CD14-positive monocyte (primary cell): Measurements from ENCODE around the gene AEBP1. TPM values are rescaled to one million over a fixed set of nuclear protein-coding genes. Genes with fewer than 3 reads are reported as not detected.
A peak's percentile ranks its signal among the peaks of the same experiment; 100 is the strongest.

Experiments
- DNase-seq, 3 donors: peaks; one replicate each; pipeline ENCODE4 v3.0.0-alpha.2; 2011 to 2022
- H2AFZ ChIP-seq: 2 replicates; pipeline ENCODE4 v1.6.0; 2012; ENCODE audit warnings: mild to moderate bottlenecking, low read depth, low read length, inconsistent platforms; ENCODE audit not compliant: insufficient read depth, poor library complexity, severe bottlenecking
- H3K27ac ChIP-seq, 2 donors: 1 replicate in 1 of 2; 2 replicates in 1 of 2; pipeline ENCODE4 v1.5.1; 2012 to 2013; ENCODE audit warnings: low read length in 2 of 2, control low read depth in 1 of 2, inconsistent platforms in 1 of 2, low read depth in 1 of 2, mild to moderate bottlenecking in 1 of 2
- H3K27me3 ChIP-seq, 2 donors: one replicate each; pipeline versions ENCODE4 v1.6.0 to v1.6.1; 2011 to 2013; ENCODE audit warnings: low read length in 2 of 2; ENCODE audit not compliant: control insufficient read depth in 2 of 2, insufficient read depth in 2 of 2
- H3K36me3 ChIP-seq, 2 donors: replicated peaks in 1 of 2; 1 replicate in 1 of 2; 2 replicates in 1 of 2; pipeline versions ENCODE4 v1.5.1 to v1.6.1; 2012 to 2013; ENCODE audit warnings: low read length in 2 of 2, control low read depth in 1 of 2, inconsistent platforms in 1 of 2, mild to moderate bottlenecking in 1 of 2; ENCODE audit not compliant: insufficient read depth in 2 of 2, control insufficient read depth in 1 of 2
- H3K4me1 ChIP-seq, 2 donors: 1 replicate in 1 of 2; 2 replicates in 1 of 2; pipeline versions ENCODE4 v1.5.1 to v1.6.1; 2012 to 2013; ENCODE audit warnings: low read length in 2 of 2, control low read depth in 1 of 2, inconsistent platforms in 1 of 2, mild to moderate bottlenecking in 1 of 2, moderate library complexity in 1 of 2; ENCODE audit not compliant: insufficient read depth in 2 of 2, control insufficient read depth in 1 of 2
- H3K4me2 ChIP-seq: replicated peaks from 2 replicates; pipeline ENCODE3; 2012; ENCODE audit warnings: low read length, moderate library complexity, mild to moderate bottlenecking; ENCODE audit not compliant: poor library complexity, severe bottlenecking; ENCODE audit errors: extremely low read depth
- H3K4me3 ChIP-seq, 3 experiments: fragments of 200-600 bp in 1 of 3; sonication (generic) in 1 of 3; replicated peaks in 1 of 3; 1 replicate in 2 of 3; 2 replicates in 1 of 3; pipeline ENCODE4 v1.5.1; 2011 to 2013; ENCODE audit warnings: low read length in 3 of 3, mild to moderate bottlenecking in 3 of 3, control low read depth in 2 of 3, low read depth in 2 of 3, inconsistent platforms in 1 of 3, moderate library complexity in 1 of 3
- H3K79me2 ChIP-seq: 2 replicates; pipeline ENCODE4 v1.6.0; 2012; ENCODE audit warnings: mild to moderate bottlenecking, control low read depth, inconsistent platforms, low read length, moderate library complexity; ENCODE audit not compliant: insufficient read depth
- H3K9ac ChIP-seq: 2 replicates; pipeline ENCODE4 v1.6.0; 2017; ENCODE audit warnings: low read length, mild to moderate bottlenecking; ENCODE audit not compliant: insufficient read depth, poor library complexity, severe bottlenecking
- H3K9me3 ChIP-seq, 2 donors: replicated peaks in 1 of 2; 1 replicate in 1 of 2; 2 replicates in 1 of 2; pipeline versions ENCODE4 v1.5.1 to v1.6.1; 2012 to 2013; ENCODE audit warnings: low read length in 2 of 2, control low read depth in 1 of 2; ENCODE audit not compliant: control insufficient read depth in 1 of 2, insufficient read depth in 1 of 2
- H4K20me1 ChIP-seq: 2 replicates; pipeline ENCODE4 v1.6.0; 2012; ENCODE audit warnings: mild to moderate bottlenecking, low read length, control low read depth, moderate library complexity; ENCODE audit not compliant: insufficient read depth
- H3K27ac Mint-ChIP-seq, 7 donors: one replicate each; pipeline ENCODE4 v1.8.0; 2020; ENCODE audit warnings: mild to moderate bottlenecking in 7 of 7, mixed read lengths in 7 of 7, moderate library complexity in 6 of 7, inconsistent platforms in 2 of 7
- H3K27me3 Mint-ChIP-seq, 3 donors: one replicate each; pipeline ENCODE4 v1.8.0; 2021 to 2022; ENCODE audit warnings: low read depth in 3 of 3, mild to moderate bottlenecking in 3 of 3, mixed read lengths in 3 of 3, moderate library complexity in 3 of 3, inconsistent platforms in 1 of 3
- H3K36me3 Mint-ChIP-seq, 2 donors: one replicate each; pipeline ENCODE4 v1.8.0; 2020; ENCODE audit warnings: mixed read lengths in 2 of 2, inconsistent platforms in 1 of 2, mild to moderate bottlenecking in 1 of 2
- H3K4me1 Mint-ChIP-seq: one replicate; pipeline ENCODE4 v1.8.0; 2020; ENCODE audit warnings: mild to moderate bottlenecking, mixed read lengths
- H3K4me3 Mint-ChIP-seq, 2 donors: one replicate each; pipeline ENCODE4 v1.8.0; 2020; ENCODE audit warnings: mild to moderate bottlenecking in 2 of 2, mixed read lengths in 2 of 2, moderate library complexity in 1 of 2
- H3K9me3 Mint-ChIP-seq, 7 donors: one replicate each; pipeline ENCODE4 v1.8.0; 2020 to 2022; ENCODE audit warnings: mixed read lengths in 7 of 7, mild to moderate bottlenecking in 6 of 7, moderate library complexity in 6 of 7, inconsistent platforms in 2 of 7
- WGBS: methylation state at CpG from one replicate; pipeline ENCODE4 v1.1.5; 2013; ENCODE audit warnings: missing lambda C conversion rate; ENCODE audit not compliant: insufficient coverage; 5-methylcytosine and 5-hydroxymethylcytosine counted together
- intact Hi-C, 2 donors: fragments of 100-400 bp; cut with micrococcal nuclease; formaldehyde crosslinking; loops; one replicate each; pipeline versions ENCODE4 v1.15.0 to v1.15.1; 2023
- polyA plus RNA-seq, 3 donors: library from polyadenylated mRNA; depleted of rRNA in 1 of 3; unstranded in 2 of 3; stranded (reverse) in 1 of 3; fragments of 300-500 nt in 2 of 3; fragments of >200 nt in 1 of 3; fragmentation: Illumina TruSeq in 2 of 3; gene quantifications; 1 replicate in 2 of 3; 2 replicates in 1 of 3; pipeline ENCODE4 v1.2.3, GENCODE V29; 2012 to 2021
- TF ChIP-seq, protein P1 (sequence below): fragments of 200-600 bp; IDR thresholded peaks from one replicate; pipeline ENCODE4 v1.8.0; 2022; ENCODE audit warnings: antibody characterized with exemption, mild to moderate bottlenecking

Gene AEBP1
- polyA plus RNA-seq, 3 donors = 0.08 TPM; not detected in 2

DNA sequence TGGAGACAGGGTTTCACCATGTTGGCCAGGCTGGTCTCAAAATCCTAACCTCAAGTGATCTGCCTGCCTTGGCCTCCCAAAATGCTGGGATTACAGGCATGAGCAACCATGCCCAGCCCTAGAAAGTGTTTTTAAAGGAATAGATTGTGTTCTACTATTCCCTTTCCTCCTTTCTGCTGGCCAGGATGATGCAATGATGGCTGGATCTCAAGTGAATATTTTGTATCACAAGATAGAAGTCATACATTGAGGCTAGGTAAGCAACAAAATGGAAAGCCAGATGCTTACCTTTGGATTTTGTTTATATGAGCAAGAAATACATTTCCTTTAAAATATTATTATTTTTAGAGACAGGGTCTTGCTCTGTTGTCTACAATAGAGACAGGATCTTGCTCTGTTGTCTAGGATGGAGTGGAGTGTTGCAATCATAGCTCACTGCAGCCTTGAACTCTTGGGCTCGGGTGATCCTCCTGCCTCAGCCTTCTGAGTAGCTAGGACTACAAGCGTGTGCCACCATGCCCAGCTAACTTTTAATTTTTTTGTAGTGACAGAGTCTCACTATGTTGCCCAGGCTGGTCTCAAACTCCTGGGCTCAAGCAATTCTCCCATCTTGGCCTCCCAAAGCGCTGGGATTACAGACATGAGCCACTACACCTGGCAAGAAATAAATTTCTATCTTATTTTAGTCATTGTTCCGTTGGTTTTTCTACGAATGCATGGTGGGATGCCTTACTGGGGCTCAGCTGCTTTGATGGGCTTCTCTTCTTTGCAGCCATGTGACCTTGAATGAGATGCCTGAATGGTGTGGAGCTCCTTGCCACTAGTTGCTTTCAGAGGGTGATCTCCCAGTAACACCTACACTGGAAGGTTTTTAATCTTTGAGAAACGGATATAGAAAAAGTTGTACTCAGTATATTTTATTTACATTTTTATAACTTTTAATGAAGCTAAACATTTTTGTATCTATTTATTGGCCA, 5.8 kb upstream of the AEBP1 start:
- Histone ChIP-seq H2AFZ (no peak overlapping the region), H4K20me1 (no peaks in the 10 kb centered on the region), H3K27me3 (peaks cover 3 to 12% of the 10 kb centered on the region in 2 donors), H3K79me2 (no peaks in the 10 kb centered on the region), H3K4me2 (no peak overlapping the region), H3K9me3 (no peaks in the 10 kb centered on the region), H3K36me3 (no peaks in the 10 kb centered on the region), H3K27ac (no peak overlapping the region), H3K9ac (peak overlapping the region; percentile 8), H3K4me1 (no peaks in the 10 kb centered on the region), H3K4me3 (no peak overlapping the region)
- DNase-seq = no peak
- Mint-ChIP-seq H3K4me1 (peaks cover 11% of the 10 kb centered on the region), H3K36me3 (no peaks in the 10 kb centered on the region), H3K27me3 (peaks cover 15 to 18% (median 16%) of the 10 kb centered on the region in 3 donors), H3K27ac (no peak overlapping the region), H3K9me3 (peaks cover 0 to 2% (median 0%) of the 10 kb centered on the region in 7 donors), H3K4me3 (no peak overlapping the region)
- TF ChIP-seq, protein P1, sequence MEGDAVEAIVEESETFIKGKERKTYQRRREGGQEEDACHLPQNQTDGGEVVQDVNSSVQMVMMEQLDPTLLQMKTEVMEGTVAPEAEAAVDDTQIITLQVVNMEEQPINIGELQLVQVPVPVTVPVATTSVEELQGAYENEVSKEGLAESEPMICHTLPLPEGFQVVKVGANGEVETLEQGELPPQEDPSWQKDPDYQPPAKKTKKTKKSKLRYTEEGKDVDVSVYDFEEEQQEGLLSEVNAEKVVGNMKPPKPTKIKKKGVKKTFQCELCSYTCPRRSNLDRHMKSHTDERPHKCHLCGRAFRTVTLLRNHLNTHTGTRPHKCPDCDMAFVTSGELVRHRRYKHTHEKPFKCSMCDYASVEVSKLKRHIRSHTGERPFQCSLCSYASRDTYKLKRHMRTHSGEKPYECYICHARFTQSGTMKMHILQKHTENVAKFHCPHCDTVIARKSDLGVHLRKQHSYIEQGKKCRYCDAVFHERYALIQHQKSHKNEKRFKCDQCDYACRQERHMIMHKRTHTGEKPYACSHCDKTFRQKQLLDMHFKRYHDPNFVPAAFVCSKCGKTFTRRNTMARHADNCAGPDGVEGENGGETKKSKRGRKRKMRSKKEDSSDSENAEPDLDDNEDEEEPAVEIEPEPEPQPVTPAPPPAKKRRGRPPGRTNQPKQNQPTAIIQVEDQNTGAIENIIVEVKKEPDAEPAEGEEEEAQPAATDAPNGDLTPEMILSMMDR = no peak
- intact Hi-C loops = no loop called here
- WGBS = 89% methylated on average over 4 of the region's 6 CpGs

DNA sequence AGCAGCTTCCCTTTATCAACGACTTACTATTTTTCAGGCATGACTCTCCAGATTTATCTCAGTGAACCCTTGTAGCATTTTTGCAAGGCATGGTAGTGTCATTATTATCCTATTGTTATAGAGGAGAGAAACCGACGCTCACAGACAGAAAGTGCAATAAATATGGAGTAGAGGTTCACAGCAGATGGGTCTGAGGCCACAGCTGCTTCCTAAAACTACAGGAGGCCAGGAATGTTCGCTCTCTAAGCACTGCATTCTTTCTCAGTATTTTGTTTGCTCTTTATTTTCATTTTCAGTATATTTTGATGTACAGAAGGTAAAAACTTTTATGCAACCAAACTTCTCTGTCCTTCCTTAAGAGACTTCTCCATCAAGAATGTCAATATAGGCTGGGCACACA, 4.5 kb upstream of the AEBP1 start:
- Mint-ChIP-seq H3K4me1 (peaks cover 7% of the 10 kb centered on the region), H3K27ac (no peak overlapping the region), H3K36me3 (no peaks in the 10 kb centered on the region), H3K27me3 (peaks cover 24 to 30% (median 25%) of the 10 kb centered on the region in 3 donors), H3K9me3 (peaks cover 0 to 6% (median 0%) of the 10 kb centered on the region in 7 donors), H3K4me3 (no peak overlapping the region)
- Histone ChIP-seq H3K27ac (no peak overlapping the region), H3K4me1 (peaks cover 0 to 3% of the 10 kb centered on the region in 2 donors), H3K4me2 (no peak overlapping the region), H3K79me2 (no peaks in the 10 kb centered on the region), H3K9ac (no peak overlapping the region), H3K27me3 (peaks cover 8 to 21% of the 10 kb centered on the region in 2 donors), H3K9me3 (no peaks in the 10 kb centered on the region), H4K20me1 (no peaks in the 10 kb centered on the region), H3K4me3 (no peak overlapping the region), H3K36me3 (no peaks in the 10 kb centered on the region), H2AFZ (no peak overlapping the region)
- TF ChIP-seq, protein P1 = no peak
- intact Hi-C loops = no loop called here
- WGBS = no CpG with 5 or more reads among the region's 4 CpGs
- DNase-seq = no peak
